ENCODE data around the gene SPATA31C2. TPM values are rescaled to one million over a fixed set of nuclear protein-coding genes. Genes with fewer than 3 reads are reported as not detected.

Gene SPATA31C2
- polyA plus RNA-seq, 2 of the 4 experiments (the other 2 are of a cell fraction) = not detected

GRCh38 chr9:88164850-88165249, 26.6 kb upstream of the SPATA31C2 start:
- no peak overlapping the region for H3K27ac ChIP-seq
- no peak overlapping the region for H3K4me3 ChIP-seq
- FAIRE-seq (no peak), ATAC-seq (no peak), DNase-seq (ENCODE audit: low read depth in 1 of 2, low spot score in 1 of 2) (no peak)
- peaks cover 7% of the 10 kb centered on the region; the same call in 2 of the 3 replicates for H3K9me3 ChIP-seq
- H3K4me2 ChIP-seq = no peak overlapping the region
- TF ChIP-seq BHLHE40 (IDR thresholded peaks at IDR 0.05; ENCODE audit: low read depth, low read length) (no peak), SREBF2 (IDR thresholded peaks at IDR 0.05) (no peak), HOXA7 (CRISPR knock-in tag; IDR thresholded peaks at IDR 0.05) (no peak), HES2 (IDR thresholded peaks at IDR 0.05) (no peak), HMGXB4 (CRISPR knock-in tag; IDR thresholded peaks at IDR 0.05; ENCODE audit: borderline replicate concordance) (no peak), POLR2A (IDR thresholded peaks at IDR 0.05; ENCODE audit: low read length) (no peak)
- ChIA-PET POLR2A (no interaction called here), CTCF (interaction anchor here (0.5 kb wide), 1 partner anchor 131 kb away, joined by 4 read pairs; no protein-coding TSS in a partner anchor)
- WGBS (ENCODE audit: missing lambda C conversion rate) = 44% methylated on average over 3 of the region's 3 CpGs
- 0 out of 3 replicates have a peak, but pooled peaks cover 4% of the 10 kb centered on the region for H3K4me1 ChIP-seq

GRCh38 chr9:88161144-88161543, 22.9 kb upstream of the SPATA31C2 start:
- Histone ChIP-seq H3K27ac (no peak overlapping the region), H3K9me3 (no peaks in the 10 kb centered on the region), H3K4me3 (no peak overlapping the region), H3K4me1 (no peaks in the 10 kb centered on the region), H3K4me2 (no peak overlapping the region)
- CTCF ChIA-PET = interaction anchor here (0.7 to 1.0 kb wide), 2 partner anchors 9 to 78 kb away, joined by 3 read pairs; no protein-coding TSS in a partner anchor
- ATAC-seq = no peak
- no peak for FAIRE-seq
- no peak for DNase-seq (ENCODE audit: low read depth in 1 of 2, low spot score in 1 of 2)
- POLR2A ChIA-PET = no interaction called here
- TF ChIP-seq HOXB13 (CRISPR knock-in tag; IDR thresholded peaks at IDR 0.05; ENCODE audit: low read depth) = no peak
- WGBS (ENCODE audit: missing lambda C conversion rate) = 51% methylated on average over 6 of the region's 6 CpGs

GRCh38 chr9:88143957-88144625, 5.8 kb upstream of the SPATA31C2 start:
- no peak for DNase-seq (ENCODE audit: low read depth in 1 of 2, low spot score in 1 of 2)
- no peak for ATAC-seq
- Histone ChIP-seq H3K4me2 (no peak overlapping the region), H3K4me1 (no peaks in the 10 kb centered on the region), H3K4me3 (no peak overlapping the region), H3K27ac (no peak overlapping the region), H3K9me3 (peaks cover 3% of the 10 kb centered on the region; the same call in 1 of the 3 replicates)
- TF ChIP-seq HMGXB4 (CRISPR knock-in tag; IDR thresholded peaks at IDR 0.05; ENCODE audit: borderline replicate concordance) (no peak), ZC3H11A (IDR thresholded peaks at IDR 0.05) (no peak), POLR2A (IDR thresholded peaks at IDR 0.05; ENCODE audit: low read length) (no peak), E2F6 (IDR thresholded peaks at IDR 0.05; ENCODE audit: borderline replicate concordance, low read depth) (no peak), BCL3 (IDR thresholded peaks at IDR 0.05) (no peak), NPAS2 (CRISPR knock-in tag; IDR thresholded peaks at IDR 0.05; ENCODE audit: borderline replicate concordance) (no peak), HDAC2 (IDR thresholded peaks at IDR 0.05) (no peak), REST (IDR thresholded peaks at IDR 0.05) (no peak)
- ChIA-PET CTCF (no interaction called here), POLR2A (no interaction called here)
- 48% methylated on average over 6 of the region's 6 CpGs for WGBS (ENCODE audit: missing lambda C conversion rate)
- FAIRE-seq = no peak

Data from A549 (cell line).